Sigmoid colon (tissue), 4 donors: ENCODE results near the gene ATXN1.

Experiments used
- EP300 ChIP-seq, 4 donors: sonication (generic); formaldehyde crosslinking; IDR thresholded peaks; one replicate each; pipeline ENCODE4 v1.6.1; 2017; ENCODE audit warnings: antibody characterized with exemption in 4 of 4
- POLR2A ChIP-seq, 2 donors: fragments of 450-650 bp; IDR thresholded peaks; one replicate each; pipeline ENCODE4 v1.6.1; 2016; ENCODE audit warnings: antibody characterized with exemption in 2 of 2, mild to moderate bottlenecking in 2 of 2, moderate library complexity in 2 of 2
- POLR2AphosphoS5 ChIP-seq, 4 donors: sonication (generic); formaldehyde crosslinking; IDR thresholded peaks; one replicate each; pipeline ENCODE4 v1.6.1; 2017; ENCODE audit warnings: antibody characterized with exemption in 4 of 4
- TF ChIP-seq, protein P1 (sequence below), 4 experiments: fragments of 450-650 bp in 3 of 4; fragments of 200-600 bp in 1 of 4; IDR thresholded peaks; one replicate each; pipeline ENCODE4 v1.5.1; 2016 to 2019; ENCODE audit warnings: antibody characterized with exemption in 4 of 4, mild to moderate bottlenecking in 3 of 4, moderate library complexity in 2 of 4

DNA sequence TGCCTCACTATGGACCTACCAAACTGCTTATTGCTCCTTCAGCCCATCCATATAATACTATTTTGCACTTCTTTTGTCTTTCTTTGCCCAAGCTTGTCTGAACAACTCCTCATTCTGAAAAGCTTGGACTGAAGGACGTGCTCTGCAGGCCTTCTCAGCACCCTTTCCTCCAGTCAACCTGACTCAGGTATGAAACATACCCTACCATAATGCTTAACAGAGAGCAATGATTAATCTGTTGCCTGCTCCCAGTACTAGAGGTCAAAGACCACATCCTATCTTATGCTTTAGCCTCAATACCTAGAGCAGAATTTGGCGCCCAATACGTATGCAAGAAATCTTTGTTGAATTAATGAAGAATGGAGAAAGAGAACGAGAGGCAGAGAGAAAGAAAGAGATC lies 55.2 kb downstream of the ATXN1 start:
- TF ChIP-seq, protein P1, sequence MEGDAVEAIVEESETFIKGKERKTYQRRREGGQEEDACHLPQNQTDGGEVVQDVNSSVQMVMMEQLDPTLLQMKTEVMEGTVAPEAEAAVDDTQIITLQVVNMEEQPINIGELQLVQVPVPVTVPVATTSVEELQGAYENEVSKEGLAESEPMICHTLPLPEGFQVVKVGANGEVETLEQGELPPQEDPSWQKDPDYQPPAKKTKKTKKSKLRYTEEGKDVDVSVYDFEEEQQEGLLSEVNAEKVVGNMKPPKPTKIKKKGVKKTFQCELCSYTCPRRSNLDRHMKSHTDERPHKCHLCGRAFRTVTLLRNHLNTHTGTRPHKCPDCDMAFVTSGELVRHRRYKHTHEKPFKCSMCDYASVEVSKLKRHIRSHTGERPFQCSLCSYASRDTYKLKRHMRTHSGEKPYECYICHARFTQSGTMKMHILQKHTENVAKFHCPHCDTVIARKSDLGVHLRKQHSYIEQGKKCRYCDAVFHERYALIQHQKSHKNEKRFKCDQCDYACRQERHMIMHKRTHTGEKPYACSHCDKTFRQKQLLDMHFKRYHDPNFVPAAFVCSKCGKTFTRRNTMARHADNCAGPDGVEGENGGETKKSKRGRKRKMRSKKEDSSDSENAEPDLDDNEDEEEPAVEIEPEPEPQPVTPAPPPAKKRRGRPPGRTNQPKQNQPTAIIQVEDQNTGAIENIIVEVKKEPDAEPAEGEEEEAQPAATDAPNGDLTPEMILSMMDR (IDR thresholded peaks at IDR 0.05): no peak
- TF ChIP-seq EP300 (IDR thresholded peaks at IDR 0.05) (no peak), POLR2AphosphoS5 (IDR thresholded peaks at IDR 0.05) (no peak), POLR2A (IDR thresholded peaks at IDR 0.05) (no peak)
